Spleen (tissue), 11 donors: Measurements from ENCODE around the gene FLACC1. TPM values are rescaled to one million over a fixed set of nuclear protein-coding genes. Genes with fewer than 3 reads are reported as not detected.

Experiments
- DNase-seq: peaks from one replicate; pipeline ENCODE4 v3.0.0-alpha.2; 2020
- H3K27ac ChIP-seq, 8 donors: fragments of 200-600 bp; sonication (generic) in 7 of 8; 1 replicate in 4 of 8; 2 replicates in 4 of 8; pipeline versions ENCODE4 v1.5.0 to v1.8.0; 2016 to 2021; ENCODE audit warnings: inconsistent platforms in 4 of 8, mild to moderate bottlenecking in 4 of 8, moderate library complexity in 1 of 8
- H3K27me3 ChIP-seq, 7 donors: fragments of 200-600 bp; sonication (generic) in 6 of 7; replicated peaks in 1 of 7; 1 replicate in 4 of 7; 2 replicates in 3 of 7; pipeline versions ENCODE4 v1.5.0 to v1.8.0; 2016 to 2021; ENCODE audit warnings: inconsistent platforms in 3 of 7, mild to moderate bottlenecking in 1 of 7
- H3K36me3 ChIP-seq, 6 donors: fragments of 200-600 bp; sonication (generic) in 5 of 6; 1 replicate in 4 of 6; 2 replicates in 2 of 6; pipeline versions ENCODE4 v1.5.0 to v1.8.0; 2016 to 2021; ENCODE audit warnings: inconsistent platforms in 2 of 6
- H3K4me1 ChIP-seq, 6 donors: fragments of 200-600 bp; sonication (generic) in 5 of 6; 1 replicate in 3 of 6; 2 replicates in 3 of 6; pipeline versions ENCODE4 v1.5.0 to v1.8.0; 2016 to 2021; ENCODE audit warnings: inconsistent platforms in 3 of 6
- H3K4me3 ChIP-seq, 8 donors: fragments of 200-600 bp; sonication (generic) in 7 of 8; 1 replicate in 4 of 8; 2 replicates in 4 of 8; pipeline versions ENCODE4 v1.5.0 to v1.8.0; 2016 to 2021; ENCODE audit warnings: inconsistent platforms in 4 of 8, mild to moderate bottlenecking in 4 of 8, moderate library complexity in 2 of 8
- H3K9me3 ChIP-seq, 8 donors: fragments of 200-600 bp; sonication (generic) in 7 of 8; 1 replicate in 4 of 8; 2 replicates in 4 of 8; pipeline versions ENCODE4 v1.5.0 to v1.8.0; 2016 to 2021; ENCODE audit warnings: inconsistent platforms in 4 of 8
- POLR2A ChIP-seq, 3 donors: fragments of 450-650 bp; IDR thresholded peaks; one replicate each; pipeline ENCODE4 v1.5.1; 2017; ENCODE audit warnings: antibody characterized with exemption in 3 of 3, mild to moderate bottlenecking in 1 of 3
- POLR2AphosphoS5 ChIP-seq, 3 donors: sonication (generic); formaldehyde crosslinking; IDR thresholded peaks; one replicate each; pipeline ENCODE4 v1.5.1; 2017; ENCODE audit warnings: antibody characterized with exemption in 3 of 3
- WGBS, 5 donors: extraction: QIAGEN DNeasy Blood & Tissue Kit in 3 of 5; methylation state at CpG; one replicate each; pipeline versions ENCODE4 v1.1.5 to v1.1.7; 2013 to 2018; 5-methylcytosine and 5-hydroxymethylcytosine counted together
- intact Hi-C: fragments of 100-400 bp; cut with DNase I; formaldehyde crosslinking; loops from one replicate; pipeline ENCODE4 v1.15.0; 2023; ENCODE audit warnings: low total_unique reads
- polyA plus RNA-seq, 3 donors: library from polyadenylated mRNA; stranded (reverse); fragments of 200-250 nt; gene quantifications; one replicate each; pipeline ENCODE4 v1.2.1, GENCODE V29; 2013
- total RNA-seq, 7 donors: library from RNA; depleted of rRNA in 3 of 7; stranded (reverse); fragments of >200 nt in 3 of 7; fragmentation: NEBNext Ultra II Directional in 4 of 7; extraction: Animal tissue kit (Norgen Biotek cat#: 25700) in 4 of 7; gene quantifications; one replicate each; pipeline versions ENCODE4 v1.1.0 to v1.2.1, GENCODE V29; 2016 to 2021
- TF ChIP-seq, protein P1 (sequence below), 11 experiments: fragments of 200-600 bp in 7 of 11; fragments of 450-650 bp in 4 of 11; sonication (generic) in 4 of 11; IDR thresholded peaks in 8 of 11; conservative IDR thresholded peaks in 3 of 11; 1 replicate in 7 of 11; 2 replicates in 4 of 11; pipeline versions ENCODE4 v1.4.0 to v1.8.0; 2016 to 2021; ENCODE audit warnings: antibody characterized with exemption in 11 of 11, inconsistent platforms in 4 of 11, mild to moderate bottlenecking in 1 of 11
- donor health status: healthy with polysubstance abuse.
- donor health status: DM: no; HTN: no; CAD: no; lungs with moderate emphysema.
- donor health status: DM: no; HTN: no; CAD: no.
- donor health status: Bipolar disorder and iron deficiency.
- donor health status: healthy.
- donor health status: DM: no; HTN: no; CAD: no.
- donor health status: DM: yes; HTN: yes; CAD: no.

Gene FLACC1
- total and polyA plus RNA-seq, 10 donors = 0.30 to 5.7 (median 3.1) TPM

DNA sequence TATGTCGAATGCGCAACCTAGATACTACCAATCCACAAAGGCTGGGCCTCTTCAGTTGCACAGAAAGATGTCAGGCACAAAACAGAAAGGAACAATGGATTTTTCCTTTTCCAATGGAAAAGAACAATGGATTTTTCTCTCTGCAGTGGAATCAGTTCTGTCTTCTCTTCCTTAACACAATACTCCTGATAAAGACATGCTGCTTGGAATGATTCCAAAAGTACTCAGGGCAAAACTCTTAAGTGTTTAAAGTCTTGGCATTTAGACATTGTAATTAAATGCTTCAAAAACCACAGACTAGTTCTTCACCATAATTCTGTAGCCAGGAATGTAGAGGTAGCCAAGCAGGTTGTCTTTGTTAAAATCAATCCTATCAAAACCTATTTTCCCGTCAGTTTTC is 46.7 kb upstream of the FLACC1 start:
- intact Hi-C loops = no loop called here
- H3K36me3 ChIP-seq = peaks cover 0 to 24% (median 5%) of the 10 kb centered on the region in 6 donors
- no peaks in the 10 kb centered on the region for H3K27me3 ChIP-seq
- H3K4me1 ChIP-seq = peaks cover 0 to 61% (median 25%) of the 10 kb centered on the region in 6 donors
- H3K9me3 ChIP-seq = no peaks in the 10 kb centered on the region
- no peak overlapping the region for H3K4me3 ChIP-seq
- 90 to 95% (median 94%) methylated on average over 3 of the region's 3 CpGs for WGBS, 5 donors
- no peak for TF ChIP-seq POLR2AphosphoS5 (IDR thresholded peaks at IDR 0.05)
- DNase-seq = no peak
- H3K27ac ChIP-seq = no peak overlapping the region

- 78 to 83% (median 79%) methylated on average over 6 of the region's 6 CpGs for WGBS, 5 donors
- Histone ChIP-seq H3K36me3 (peaks cover 0 to 34% (median 12%) of the 10 kb centered on the region in 6 donors), H3K4me1 (peaks cover 0 to 61% (median 25%) of the 10 kb centered on the region in 6 donors), H3K4me3 (no peak overlapping the region), H3K9me3 (no peaks in the 10 kb centered on the region), H3K27me3 (no peaks in the 10 kb centered on the region), H3K27ac (no peak overlapping the region)
- TF ChIP-seq POLR2A (IDR thresholded peaks at IDR 0.05) (no peak), POLR2AphosphoS5 (IDR thresholded peaks at IDR 0.05) (no peak)
- TF ChIP-seq, protein P1, sequence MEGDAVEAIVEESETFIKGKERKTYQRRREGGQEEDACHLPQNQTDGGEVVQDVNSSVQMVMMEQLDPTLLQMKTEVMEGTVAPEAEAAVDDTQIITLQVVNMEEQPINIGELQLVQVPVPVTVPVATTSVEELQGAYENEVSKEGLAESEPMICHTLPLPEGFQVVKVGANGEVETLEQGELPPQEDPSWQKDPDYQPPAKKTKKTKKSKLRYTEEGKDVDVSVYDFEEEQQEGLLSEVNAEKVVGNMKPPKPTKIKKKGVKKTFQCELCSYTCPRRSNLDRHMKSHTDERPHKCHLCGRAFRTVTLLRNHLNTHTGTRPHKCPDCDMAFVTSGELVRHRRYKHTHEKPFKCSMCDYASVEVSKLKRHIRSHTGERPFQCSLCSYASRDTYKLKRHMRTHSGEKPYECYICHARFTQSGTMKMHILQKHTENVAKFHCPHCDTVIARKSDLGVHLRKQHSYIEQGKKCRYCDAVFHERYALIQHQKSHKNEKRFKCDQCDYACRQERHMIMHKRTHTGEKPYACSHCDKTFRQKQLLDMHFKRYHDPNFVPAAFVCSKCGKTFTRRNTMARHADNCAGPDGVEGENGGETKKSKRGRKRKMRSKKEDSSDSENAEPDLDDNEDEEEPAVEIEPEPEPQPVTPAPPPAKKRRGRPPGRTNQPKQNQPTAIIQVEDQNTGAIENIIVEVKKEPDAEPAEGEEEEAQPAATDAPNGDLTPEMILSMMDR (IDR thresholded peaks at IDR 0.05 in 8 of 11, conservative IDR thresholded peaks at IDR 0.05 in 3 of 11) = no peak
- no peak for DNase-seq
- intact Hi-C loops = no loop called here
Observed at GRCh38 chr2:201402651-201403562, 45.8 kb upstream of the FLACC1 start.

DNA sequence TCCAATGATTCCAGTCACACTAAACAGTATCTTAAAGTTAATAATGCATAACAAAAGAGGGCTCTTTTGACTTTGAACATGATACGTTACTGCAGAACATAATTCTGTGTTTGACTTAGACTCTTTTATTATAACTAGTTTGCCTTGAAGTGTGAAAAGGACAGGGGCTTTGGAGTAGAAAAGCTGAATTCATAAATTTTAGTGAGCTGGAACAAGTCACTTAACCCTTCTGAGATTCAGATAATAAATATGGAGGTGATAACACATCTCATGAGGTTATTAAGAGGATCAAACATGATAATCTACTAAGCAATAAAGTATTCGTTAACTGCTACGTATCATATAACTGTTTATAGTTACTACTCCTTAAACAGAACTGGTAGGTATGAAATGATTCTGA is 44.7 kb upstream of the FLACC1 start:
- Histone ChIP-seq H3K27me3 (no peaks in the 10 kb centered on the region), H3K4me1 (peaks cover 0 to 57% (median 24%) of the 10 kb centered on the region in 6 donors), H3K36me3 (peaks cover 0 to 45% (median 23%) of the 10 kb centered on the region in 6 donors), H3K27ac (no peak overlapping the region), H3K4me3 (no peak overlapping the region), H3K9me3 (no peaks in the 10 kb centered on the region)
- TF ChIP-seq POLR2A (IDR thresholded peaks at IDR 0.05) (no peak), POLR2AphosphoS5 (IDR thresholded peaks at IDR 0.05) (no peak)
- TF ChIP-seq, protein P1 (IDR thresholded peaks at IDR 0.05 in 8 of 11, conservative IDR thresholded peaks at IDR 0.05 in 3 of 11) = no peak
- WGBS, 5 donors = 92 to 97% (median 95%) methylated on average over 3 of the region's 3 CpGs
- intact Hi-C loops = no loop called here
- DNase-seq = no peak

DNA sequence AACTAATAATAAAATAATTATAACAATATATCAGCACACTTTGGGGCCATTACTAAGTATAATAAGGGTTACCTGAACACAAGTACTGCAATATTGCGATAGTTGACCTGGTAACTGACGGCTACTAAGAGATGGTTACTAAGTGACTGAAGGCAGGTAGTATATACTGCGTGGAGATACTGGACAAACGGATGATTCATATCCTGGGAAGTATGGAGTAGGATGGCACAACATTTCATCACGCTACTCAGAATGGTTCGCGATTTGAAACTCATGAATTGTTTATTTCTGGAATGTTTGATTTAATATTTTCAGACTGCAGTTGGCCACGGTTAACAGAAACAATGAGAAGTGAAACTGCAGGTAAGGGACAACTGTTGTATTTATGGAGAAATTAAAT is 39.5 kb upstream of the FLACC1 start:
- intact Hi-C loops = no loop called here
- TF ChIP-seq POLR2AphosphoS5 (IDR thresholded peaks at IDR 0.05) = no peak
- no peak for TF ChIP-seq POLR2A (IDR thresholded peaks at IDR 0.05)
- TF ChIP-seq, protein P1 (IDR thresholded peaks at IDR 0.05 in 8 of 11, conservative IDR thresholded peaks at IDR 0.05 in 3 of 11) = no peak
- H3K36me3 ChIP-seq = peaks cover 0 to 90% (median 69%) of the 10 kb centered on the region in 6 donors

More for the DNA sequence above, 39.5 kb upstream of the FLACC1 start:
- WGBS, 5 donors = 82 to 94% (median 91%) methylated on average over 8 of the region's 8 CpGs
- Histone ChIP-seq H3K27ac (no peak overlapping the region), H3K27me3 (no peaks in the 10 kb centered on the region), H3K4me3 (no peak overlapping the region), H3K9me3 (no peaks in the 10 kb centered on the region), H3K4me1 (peaks cover 0 to 9% (median 0%) of the 10 kb centered on the region in 6 donors)
- no peak for DNase-seq
